MM.1S (cell line): ENCODE data around the gene ZMIZ2.

Experiments
- DNase-seq: peaks from one replicate; pipeline ENCODE4 v3.0.0-alpha.2; 2015
- H2AFZ ChIP-seq: fragments of 300-600 bp; sonication (generic); 2 replicates; pipeline ENCODE4 v1.6.0; 2016; ENCODE audit warnings: antibody characterized with exemption, low read length
- H3F3A ChIP-seq: fragments of 300-600 bp; sonication (generic); 2 replicates; pipeline ENCODE4 v1.6.1; 2016; ENCODE audit warnings: mild to moderate bottlenecking, antibody characterized with exemption, low read length, moderate library complexity, mixed read lengths; ENCODE audit not compliant: insufficient read depth
- H3K27ac ChIP-seq: fragments of 300-600 bp; sonication (generic); 2 replicates; pipeline ENCODE4 v1.5.1; 2016; ENCODE audit warnings: mild to moderate bottlenecking, low read length
- H3K27me3 ChIP-seq: fragments of 300-600 bp; sonication (generic); replicated peaks from 2 replicates; pipeline ENCODE4 v1.6.0; 2016; ENCODE audit warnings: low read length; ENCODE audit not compliant: insufficient read depth
- H3K36me3 ChIP-seq: fragments of 300-600 bp; sonication (generic); replicated peaks from 2 replicates; pipeline ENCODE4 v1.6.1; 2016; ENCODE audit warnings: mild to moderate bottlenecking, low read length, mixed read lengths; ENCODE audit not compliant: insufficient read depth
- H3K4me1 ChIP-seq: fragments of 300-600 bp; sonication (generic); 2 replicates; pipeline ENCODE4 v1.6.1; 2016; ENCODE audit warnings: low read length, mixed read lengths
- H3K4me2 ChIP-seq: fragments of 300-600 bp; sonication (generic); 2 replicates; pipeline ENCODE4 v1.6.0; 2016; ENCODE audit warnings: low read depth, low read length
- H3K4me3 ChIP-seq: fragments of 300-600 bp; sonication (generic); 2 replicates; pipeline ENCODE4 v1.5.1; 2016; ENCODE audit warnings: low read length, mixed read lengths
- H3K79me2 ChIP-seq: fragments of 300-600 bp; sonication (generic); 2 replicates; pipeline ENCODE4 v1.6.1; 2016; ENCODE audit warnings: mixed run types, low read length, mixed read lengths
- H3K9ac ChIP-seq: fragments of 300-600 bp; sonication (generic); 2 replicates; pipeline ENCODE4 v1.6.1; 2016; ENCODE audit warnings: low read length, mixed read lengths
- H3K9me2 ChIP-seq: fragments of 300-600 bp; sonication (generic); replicated peaks from 2 replicates; pipeline ENCODE4 v1.6.1; 2016; ENCODE audit warnings: mild to moderate bottlenecking, low read length, mixed read lengths; ENCODE audit not compliant: insufficient read depth
- H3K9me3 ChIP-seq: fragments of 300-600 bp; sonication (generic); replicated peaks from 2 replicates; pipeline ENCODE4 v1.6.1; 2016; ENCODE audit warnings: mild to moderate bottlenecking, low read length, mixed read lengths; ENCODE audit not compliant: insufficient read depth
- H4K20me1 ChIP-seq: fragments of 300-600 bp; sonication (generic); 2 replicates; pipeline ENCODE4 v1.6.1; 2016; ENCODE audit warnings: mild to moderate bottlenecking, low read length, moderate library complexity, mixed read lengths; ENCODE audit not compliant: insufficient read depth
- CTCF ChIP-seq: fragments of 300-600 bp; sonication (generic); IDR thresholded peaks from 2 replicates; pipeline ENCODE4 v1.5.1; 2016; ENCODE audit warnings: antibody characterized with exemption, low read length, mixed read lengths
- EZH2 ChIP-seq: fragments of 300-600 bp; sonication (generic); optimal IDR thresholded peaks from 2 replicates; pipeline ENCODE3; 2017; ENCODE audit warnings: low read depth, mild to moderate bottlenecking, antibody characterized with exemption, low read length, mixed read lengths
- EZH2phosphoT487 ChIP-seq: fragments of 300-600 bp; sonication (generic); IDR thresholded peaks from 2 replicates; pipeline ENCODE4 v1.6.1; 2018; ENCODE audit warnings: antibody characterized with exemption, low read length

ZMIZ2 gene

DNA sequence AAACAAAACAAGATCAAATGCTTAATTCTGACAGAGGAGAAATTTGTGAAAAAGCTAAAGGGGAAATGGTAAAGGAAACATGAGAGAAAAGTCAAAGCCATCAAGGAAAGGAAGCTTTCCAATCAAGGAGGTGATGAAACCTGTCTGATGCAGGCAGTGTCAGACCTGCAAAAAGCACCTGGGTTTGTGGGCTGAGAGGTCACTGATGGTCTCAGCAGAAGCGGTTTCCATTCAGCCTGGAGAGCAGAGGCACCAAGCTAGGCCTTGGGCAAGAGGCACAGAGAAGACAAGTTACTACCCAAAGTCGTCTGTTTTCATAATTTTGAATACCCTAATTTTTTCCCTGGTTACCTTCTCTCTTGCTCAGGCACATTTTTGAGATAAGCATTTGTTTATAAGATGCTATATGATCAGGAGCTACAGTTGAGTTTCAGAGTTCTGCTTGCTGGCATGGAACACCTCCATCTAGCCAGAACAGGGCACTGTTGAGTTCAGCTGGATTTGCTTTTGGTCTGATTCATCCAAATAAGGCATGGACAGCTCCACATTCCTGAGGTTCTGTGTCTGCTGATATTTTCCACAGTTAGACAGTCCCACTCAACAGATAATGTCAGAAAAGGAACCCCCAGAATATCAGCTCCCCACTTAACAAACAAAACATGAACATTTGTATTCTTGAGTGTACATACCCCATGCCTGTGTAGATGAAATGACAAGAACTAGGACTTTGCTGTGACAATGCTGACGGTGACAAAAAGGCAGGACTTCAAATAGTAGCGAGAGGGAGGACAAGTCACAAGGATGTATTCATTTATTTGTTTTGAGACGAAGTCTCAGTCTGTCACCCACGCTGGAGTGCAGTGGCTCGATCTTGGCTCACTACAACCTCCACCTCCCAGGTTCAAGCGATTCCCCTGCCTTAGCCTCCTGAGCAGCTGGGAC lies 42.9 kb downstream of the ZMIZ2 start:
- no peak overlapping the region for H2AFZ ChIP-seq
- H4K20me1 ChIP-seq = no peaks in the 10 kb centered on the region
- peak; percentile 79 for DNase-seq
- peak overlapping the region; percentile 2; the same call in 1 of the 2 replicates for H3K4me2 ChIP-seq
- H3K79me2 ChIP-seq = peaks cover 13% of the 10 kb centered on the region
- no peak overlapping the region for H3K4me3 ChIP-seq
- H3K9ac ChIP-seq = no peak overlapping the region
- peak overlapping the region; percentile 62; the same call in 1 of the 2 replicates for H3K27ac ChIP-seq
- no peaks in the 10 kb centered on the region for H3K9me2 ChIP-seq
- no peaks in the 10 kb centered on the region for H3K36me3 ChIP-seq
- TF ChIP-seq EZH2phosphoT487 (no peak), CTCF (peak; percentile 23; the same call in 1 of the 2 replicates)
- H3F3A ChIP-seq = peaks cover 40% of the 10 kb centered on the region
- H3K4me1 ChIP-seq = peaks cover 22% of the 10 kb centered on the region
- no peaks in the 10 kb centered on the region for H3K9me3 ChIP-seq
- H3K27me3 ChIP-seq = no peaks in the 10 kb centered on the region

- H3K4me2 ChIP-seq = no peak overlapping the region
- DNase-seq = no peak
- H3K9ac ChIP-seq = no peak overlapping the region
- no peak for TF ChIP-seq CTCF
- no peak for TF ChIP-seq EZH2phosphoT487
- no peak for TF ChIP-seq EZH2
- no peaks in the 10 kb centered on the region for H3K27me3 ChIP-seq
- H3K9me3 ChIP-seq = no peaks in the 10 kb centered on the region
- peaks cover 5% of the 10 kb centered on the region; the same call in 1 of the 2 replicates for H3K36me3 ChIP-seq
- no peak overlapping the region for H3K27ac ChIP-seq
- peaks cover 36% of the 10 kb centered on the region for H3K79me2 ChIP-seq
- H3F3A ChIP-seq = peaks cover 53% of the 10 kb centered on the region
- no peak overlapping the region for H3K4me3 ChIP-seq
- H3K9me2 ChIP-seq = no peaks in the 10 kb centered on the region
- H2AFZ ChIP-seq = no peak overlapping the region
- peaks cover 15% of the 10 kb centered on the region for H4K20me1 ChIP-seq
- H3K4me1 ChIP-seq = peaks cover 23% of the 10 kb centered on the region
Observed at GRCh38 chr7:44793919-44794318, 45.3 kb downstream of the ZMIZ2 start.

DNA sequence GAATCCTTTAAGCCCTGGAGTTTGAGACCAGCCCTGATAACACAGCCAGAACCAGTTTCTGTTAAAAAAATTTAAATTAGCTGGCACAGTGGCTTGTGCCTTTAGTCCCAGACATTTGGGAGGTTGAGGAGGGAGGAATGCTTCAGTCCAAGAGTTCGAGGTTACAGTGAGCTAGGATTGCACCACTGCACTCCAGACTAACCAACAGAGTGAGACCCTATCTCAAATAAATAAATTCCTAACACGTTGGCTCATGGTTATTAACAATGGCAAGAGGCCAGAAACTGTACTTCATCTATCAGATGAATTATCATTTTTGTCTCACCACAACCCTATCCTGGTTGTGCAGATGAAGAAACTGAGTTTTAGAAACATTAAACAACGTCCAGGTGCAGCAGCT lies 45.7 kb downstream of the ZMIZ2 start:
- no peak overlapping the region for H3K4me2 ChIP-seq
- H3K4me3 ChIP-seq = no peak overlapping the region
- peaks cover 8% of the 10 kb centered on the region; the same call in 1 of the 2 replicates for H3K36me3 ChIP-seq
- peaks cover 24% of the 10 kb centered on the region for H3K4me1 ChIP-seq
- peaks cover 19% of the 10 kb centered on the region for H4K20me1 ChIP-seq
- no peak overlapping the region for H3K27ac ChIP-seq
- no peak overlapping the region for H2AFZ ChIP-seq
- peaks cover 40% of the 10 kb centered on the region for H3K79me2 ChIP-seq
- TF ChIP-seq EZH2 = no peak
- no peak for TF ChIP-seq CTCF
- TF ChIP-seq EZH2phosphoT487 = no peak
- peaks cover 57% of the 10 kb centered on the region for H3F3A ChIP-seq
- no peaks in the 10 kb centered on the region for H3K9me2 ChIP-seq
- no peak for DNase-seq
- no peak overlapping the region for H3K9ac ChIP-seq
- H3K9me3 ChIP-seq = no peaks in the 10 kb centered on the region
- no peaks in the 10 kb centered on the region for H3K27me3 ChIP-seq
